Vagina (tissue), 2 donors: ENCODE data around the gene AP2B1. TPM values are rescaled to one million over a fixed set of nuclear protein-coding genes. Genes with fewer than 3 reads are reported as not detected.

Experiments used
- DNase-seq, 2 donors: peaks; one replicate each; pipeline ENCODE4 v3.0.0-alpha.2; 2017; ENCODE audit errors: extremely low spot score in 2 of 2
- H3K27ac ChIP-seq: fragments of 200-600 bp; sonication (generic); one replicate; pipeline ENCODE4 v1.5.1; 2019
- H3K27me3 ChIP-seq: fragments of 200-600 bp; sonication (generic); one replicate; pipeline ENCODE4 v1.5.1; 2019
- H3K36me3 ChIP-seq, 2 donors: fragments of 200-600 bp; sonication (generic); one replicate each; pipeline ENCODE4 v1.5.1; 2017 to 2019
- H3K4me1 ChIP-seq: fragments of 200-600 bp; sonication (generic); one replicate; pipeline ENCODE4 v1.5.1; 2019
- H3K4me3 ChIP-seq, 2 donors: fragments of 200-600 bp; sonication (generic); 1 replicate in 1 of 2; 2 replicates in 1 of 2; pipeline ENCODE4 v1.5.1; 2016 to 2019
- H3K9me3 ChIP-seq: fragments of 200-600 bp; sonication (generic); one replicate; pipeline ENCODE4 v1.5.1; 2019
- CTCF ChIP-seq, 3 experiments: fragments of 450-650 bp in 2 of 3; fragments of 200-600 bp in 1 of 3; sonication (generic) in 1 of 3; IDR thresholded peaks; one replicate each; pipeline ENCODE4 v1.5.1; 2017 to 2019; ENCODE audit warnings: antibody characterized with exemption in 3 of 3, mild to moderate bottlenecking in 2 of 3, moderate library complexity in 2 of 3
- POLR2A ChIP-seq, 2 donors: fragments of 450-650 bp; IDR thresholded peaks; one replicate each; pipeline ENCODE4 v1.6.1; 2017; ENCODE audit warnings: antibody characterized with exemption in 2 of 2, mild to moderate bottlenecking in 2 of 2, moderate library complexity in 2 of 2
- POLR2AphosphoS5 ChIP-seq, 2 donors: sonication (generic); formaldehyde crosslinking; IDR thresholded peaks; one replicate each; pipeline ENCODE4 v1.9.0; 2017; ENCODE audit warnings: antibody characterized with exemption in 2 of 2, mild to moderate bottlenecking in 2 of 2, low read depth in 1 of 2; ENCODE audit not compliant: insufficient read depth in 1 of 2
- intact Hi-C: fragments of 100-400 bp; cut with DNase I; formaldehyde crosslinking; loops from one replicate; pipeline ENCODE4 v1.15.1; 2023
- total RNA-seq: library from RNA; depleted of rRNA; stranded (reverse); fragments of >200 nt; gene quantifications from one replicate; pipeline ENCODE4 v1.2.3, GENCODE V29; 2016

AP2B1 gene
- total RNA-seq, 1 donor from 2014 or later: 62.1 TPM

GRCh38 chr17:35684055-35684802, 97.1 kb downstream of the AP2B1 start:
- peaks cover 0 to 43% of the 10 kb centered on the region in 2 donors for H3K36me3 ChIP-seq
- no peak for DNase-seq
- intact Hi-C loops: no loop called here
- no peak overlapping the region for H3K27ac ChIP-seq
- H3K9me3 ChIP-seq: no peaks in the 10 kb centered on the region
- no peaks in the 10 kb centered on the region for H3K27me3 ChIP-seq
- H3K4me1 ChIP-seq: no peaks in the 10 kb centered on the region
- H3K4me3 ChIP-seq: no peak overlapping the region
- TF ChIP-seq POLR2A (IDR thresholded peaks at IDR 0.05): no peak
- TF ChIP-seq CTCF (IDR thresholded peaks at IDR 0.05): no peak
- TF ChIP-seq POLR2AphosphoS5 (IDR thresholded peaks at IDR 0.05; ENCODE audit: insufficient read depth in 1 of 2, low read depth in 1 of 2): no peak

- Histone ChIP-seq H3K4me1 (no peaks in the 10 kb centered on the region), H3K4me3 (no peak overlapping the region), H3K27ac (no peak overlapping the region), H3K36me3 (peaks cover 0 to 13% of the 10 kb centered on the region in 2 donors), H3K9me3 (no peaks in the 10 kb centered on the region), H3K27me3 (no peaks in the 10 kb centered on the region)
- TF ChIP-seq POLR2A (IDR thresholded peaks at IDR 0.05): no peak
- no peak for TF ChIP-seq POLR2AphosphoS5 (IDR thresholded peaks at IDR 0.05; ENCODE audit: insufficient read depth in 1 of 2, low read depth in 1 of 2)
- no peak for TF ChIP-seq CTCF (IDR thresholded peaks at IDR 0.05)
- no peak for DNase-seq
- intact Hi-C loops: no loop called here
These were observed 105.5 kb downstream of the AP2B1 start for GRCh38 chr17:35692512-35693210.

GRCh38 chr17:35693662-35694061, 106.5 kb downstream of the AP2B1 start:
- no peak for TF ChIP-seq POLR2A (IDR thresholded peaks at IDR 0.05)
- TF ChIP-seq POLR2AphosphoS5 (IDR thresholded peaks at IDR 0.05; ENCODE audit: insufficient read depth in 1 of 2, low read depth in 1 of 2): no peak
- TF ChIP-seq CTCF (IDR thresholded peaks at IDR 0.05): no peak
- DNase-seq: no peak
- H3K36me3 ChIP-seq: peaks cover 0 to 13% of the 10 kb centered on the region in 2 donors
- no peaks in the 10 kb centered on the region for H3K9me3 ChIP-seq
- H3K27ac ChIP-seq: no peak overlapping the region
- no peaks in the 10 kb centered on the region for H3K27me3 ChIP-seq
- no peaks in the 10 kb centered on the region for H3K4me1 ChIP-seq
- no peak overlapping the region for H3K4me3 ChIP-seq
- intact Hi-C loops: no loop called here

GRCh38 chr17:35694906-35695305, 107.8 kb downstream of the AP2B1 start:
- no peak overlapping the region for H3K4me3 ChIP-seq
- no peaks in the 10 kb centered on the region for H3K27me3 ChIP-seq
- no peak for DNase-seq
- no peaks in the 10 kb centered on the region for H3K4me1 ChIP-seq
- H3K9me3 ChIP-seq: no peaks in the 10 kb centered on the region
- TF ChIP-seq POLR2AphosphoS5 (IDR thresholded peaks at IDR 0.05; ENCODE audit: insufficient read depth in 1 of 2, low read depth in 1 of 2) (no peak), POLR2A (IDR thresholded peaks at IDR 0.05) (no peak), CTCF (IDR thresholded peaks at IDR 0.05) (no peak)
- intact Hi-C loops: no loop called here
- H3K36me3 ChIP-seq: peaks cover 0 to 10% of the 10 kb centered on the region in 2 donors
- no peak overlapping the region for H3K27ac ChIP-seq

GRCh38 chr17:35695613-35696012, 108.5 kb downstream of the AP2B1 start:
- TF ChIP-seq POLR2AphosphoS5 (IDR thresholded peaks at IDR 0.05; ENCODE audit: insufficient read depth in 1 of 2, low read depth in 1 of 2) (no peak), POLR2A (IDR thresholded peaks at IDR 0.05) (no peak), CTCF (IDR thresholded peaks at IDR 0.05) (no peak)
- Histone ChIP-seq H3K27ac (no peak overlapping the region), H3K4me3 (no peak overlapping the region), H3K36me3 (peaks cover 0 to 7% of the 10 kb centered on the region in 2 donors), H3K9me3 (no peaks in the 10 kb centered on the region), H3K27me3 (no peaks in the 10 kb centered on the region), H3K4me1 (no peaks in the 10 kb centered on the region)
- intact Hi-C loops: no loop called here
- no peak for DNase-seq
